ENCODE results near the gene SAFB. TPM values are rescaled to one million over a fixed set of nuclear protein-coding genes. Genes with fewer than 3 reads are reported as not detected.

Gene SAFB
- total RNA-seq, 4 donors from 2014 or later: 46.3 to 181 (median 63.7) TPM

DNA sequence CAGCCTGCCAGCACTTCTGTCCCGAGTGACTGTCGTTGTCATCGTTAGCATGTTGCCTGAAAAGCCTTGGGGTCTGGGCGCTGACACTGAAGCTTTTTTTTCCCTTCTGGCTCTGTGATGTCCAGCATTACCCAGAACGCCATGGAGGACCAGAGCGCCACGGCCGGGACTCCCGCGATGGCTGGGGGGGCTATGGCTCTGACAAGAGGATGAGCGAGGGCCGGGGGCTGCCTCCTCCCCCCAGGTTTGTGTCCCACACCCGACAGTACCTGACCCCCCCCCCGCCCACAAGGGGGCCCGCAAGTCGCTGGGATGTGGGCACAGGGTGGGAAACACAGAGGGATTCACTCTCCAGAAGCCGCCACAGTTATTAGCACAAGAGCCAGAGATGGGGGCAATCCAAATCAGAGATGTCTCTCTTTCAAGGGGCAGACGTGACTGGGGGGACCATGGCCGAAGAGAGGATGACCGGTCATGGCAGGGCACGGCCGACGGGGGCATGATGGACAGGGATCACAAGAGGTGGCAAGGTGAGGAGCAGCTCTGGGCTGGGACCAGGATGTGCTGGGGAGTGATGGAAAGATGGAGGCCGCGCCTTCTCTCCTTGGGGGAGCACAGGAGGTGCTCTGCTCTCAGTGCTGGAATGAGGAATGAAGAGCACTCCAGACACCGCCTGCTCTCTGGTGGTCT lies 44.2 kb downstream of the SAFB start:
- 90% methylated on average over 25 of the region's 26 CpGs for WGBS
- no peaks in the 10 kb centered on the region for H3K4me1 ChIP-seq
- no peak overlapping the region for H3K4me3 ChIP-seq
- TF ChIP-seq POLR2AphosphoS5 (IDR thresholded peaks at IDR 0.05) (no peak), EP300 (IDR thresholded peaks at IDR 0.05) (no peak), POLR2A (IDR thresholded peaks at IDR 0.05) (no peak)
- TF ChIP-seq, protein P1, sequence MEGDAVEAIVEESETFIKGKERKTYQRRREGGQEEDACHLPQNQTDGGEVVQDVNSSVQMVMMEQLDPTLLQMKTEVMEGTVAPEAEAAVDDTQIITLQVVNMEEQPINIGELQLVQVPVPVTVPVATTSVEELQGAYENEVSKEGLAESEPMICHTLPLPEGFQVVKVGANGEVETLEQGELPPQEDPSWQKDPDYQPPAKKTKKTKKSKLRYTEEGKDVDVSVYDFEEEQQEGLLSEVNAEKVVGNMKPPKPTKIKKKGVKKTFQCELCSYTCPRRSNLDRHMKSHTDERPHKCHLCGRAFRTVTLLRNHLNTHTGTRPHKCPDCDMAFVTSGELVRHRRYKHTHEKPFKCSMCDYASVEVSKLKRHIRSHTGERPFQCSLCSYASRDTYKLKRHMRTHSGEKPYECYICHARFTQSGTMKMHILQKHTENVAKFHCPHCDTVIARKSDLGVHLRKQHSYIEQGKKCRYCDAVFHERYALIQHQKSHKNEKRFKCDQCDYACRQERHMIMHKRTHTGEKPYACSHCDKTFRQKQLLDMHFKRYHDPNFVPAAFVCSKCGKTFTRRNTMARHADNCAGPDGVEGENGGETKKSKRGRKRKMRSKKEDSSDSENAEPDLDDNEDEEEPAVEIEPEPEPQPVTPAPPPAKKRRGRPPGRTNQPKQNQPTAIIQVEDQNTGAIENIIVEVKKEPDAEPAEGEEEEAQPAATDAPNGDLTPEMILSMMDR (IDR thresholded peaks at IDR 0.05): no peak
- H3K27ac ChIP-seq: no peak overlapping the region
- H3K9me3 ChIP-seq: no peaks in the 10 kb centered on the region
- no peak for DNase-seq (ENCODE audit: low spot score in 2 of 2)
- H3K27me3 ChIP-seq: no peaks in the 10 kb centered on the region
- peaks cover 86% of the 10 kb centered on the region for H3K36me3 ChIP-seq

DNA sequence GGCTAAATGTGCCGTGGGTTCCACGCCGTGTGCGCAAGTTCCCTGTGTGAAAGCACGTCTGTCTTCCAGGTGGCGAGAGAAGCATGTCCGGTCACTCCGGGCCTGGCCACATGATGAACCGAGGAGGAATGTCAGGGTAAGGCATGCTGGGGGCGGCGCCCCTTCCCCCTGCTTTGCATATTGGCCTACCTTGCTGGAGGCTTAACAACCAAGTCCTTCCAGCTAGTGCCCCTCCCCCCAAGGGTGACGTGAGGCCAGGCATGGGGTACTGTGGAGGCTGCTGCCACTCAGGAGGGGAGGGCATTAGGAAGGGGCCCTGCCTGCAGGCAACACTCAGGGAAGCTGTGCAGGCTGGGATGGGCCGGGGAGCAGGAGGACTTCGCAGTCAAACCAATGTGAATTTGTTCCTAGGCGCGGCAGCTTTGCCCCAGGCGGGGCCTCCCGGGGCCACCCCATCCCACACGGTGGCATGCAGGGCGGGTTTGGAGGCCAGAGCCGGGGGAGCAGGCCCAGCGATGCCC lies 44.9 kb downstream of the SAFB start:
- no peak overlapping the region for H3K27ac ChIP-seq
- H3K4me3 ChIP-seq: no peak overlapping the region
- peaks cover 80% of the 10 kb centered on the region for H3K36me3 ChIP-seq
- no peaks in the 10 kb centered on the region for H3K9me3 ChIP-seq
- TF ChIP-seq, protein P1 (IDR thresholded peaks at IDR 0.05): no peak
- no peaks in the 10 kb centered on the region for H3K27me3 ChIP-seq
- H3K4me1 ChIP-seq: no peaks in the 10 kb centered on the region
- 82% methylated on average over 16 of the region's 22 CpGs for WGBS
- no peak for DNase-seq (ENCODE audit: low spot score in 2 of 2)

- Histone ChIP-seq H3K4me1 (no peaks in the 10 kb centered on the region), H3K27me3 (no peaks in the 10 kb centered on the region), H3K27ac (no peak overlapping the region), H3K36me3 (peaks cover 66% of the 10 kb centered on the region), H3K9me3 (no peaks in the 10 kb centered on the region), H3K4me3 (no peak overlapping the region)
- TF ChIP-seq, protein P1 (IDR thresholded peaks at IDR 0.05): no peak
- TF ChIP-seq EP300 (IDR thresholded peaks at IDR 0.05) (no peak), POLR2AphosphoS5 (IDR thresholded peaks at IDR 0.05) (no peak), POLR2A (IDR thresholded peaks at IDR 0.05) (no peak)
- WGBS: 91% methylated on average over 10 of the region's 11 CpGs
- DNase-seq (ENCODE audit: low spot score in 2 of 2): no peak
Measured at GRCh38 chr19:5669212-5669611, 46.3 kb downstream of the SAFB start.

GRCh38 chr19:5671600-5671999 lies 48.7 kb downstream of the SAFB start:
- peaks cover 42% of the 10 kb centered on the region for H3K36me3 ChIP-seq
- no peak for DNase-seq (ENCODE audit: low spot score in 2 of 2)
- no peaks in the 10 kb centered on the region for H3K9me3 ChIP-seq
- no peak overlapping the region for H3K4me3 ChIP-seq
- H3K4me1 ChIP-seq: no peaks in the 10 kb centered on the region
- no peaks in the 10 kb centered on the region for H3K27me3 ChIP-seq
- H3K27ac ChIP-seq: no peak overlapping the region
- no CpG with 5 or more reads among the region's 7 CpGs for WGBS
- TF ChIP-seq POLR2A (IDR thresholded peaks at IDR 0.05) (no peak), EP300 (IDR thresholded peaks at IDR 0.05) (no peak), POLR2AphosphoS5 (IDR thresholded peaks at IDR 0.05) (no peak)
- TF ChIP-seq, protein P1 (IDR thresholded peaks at IDR 0.05): no peak

DNA sequence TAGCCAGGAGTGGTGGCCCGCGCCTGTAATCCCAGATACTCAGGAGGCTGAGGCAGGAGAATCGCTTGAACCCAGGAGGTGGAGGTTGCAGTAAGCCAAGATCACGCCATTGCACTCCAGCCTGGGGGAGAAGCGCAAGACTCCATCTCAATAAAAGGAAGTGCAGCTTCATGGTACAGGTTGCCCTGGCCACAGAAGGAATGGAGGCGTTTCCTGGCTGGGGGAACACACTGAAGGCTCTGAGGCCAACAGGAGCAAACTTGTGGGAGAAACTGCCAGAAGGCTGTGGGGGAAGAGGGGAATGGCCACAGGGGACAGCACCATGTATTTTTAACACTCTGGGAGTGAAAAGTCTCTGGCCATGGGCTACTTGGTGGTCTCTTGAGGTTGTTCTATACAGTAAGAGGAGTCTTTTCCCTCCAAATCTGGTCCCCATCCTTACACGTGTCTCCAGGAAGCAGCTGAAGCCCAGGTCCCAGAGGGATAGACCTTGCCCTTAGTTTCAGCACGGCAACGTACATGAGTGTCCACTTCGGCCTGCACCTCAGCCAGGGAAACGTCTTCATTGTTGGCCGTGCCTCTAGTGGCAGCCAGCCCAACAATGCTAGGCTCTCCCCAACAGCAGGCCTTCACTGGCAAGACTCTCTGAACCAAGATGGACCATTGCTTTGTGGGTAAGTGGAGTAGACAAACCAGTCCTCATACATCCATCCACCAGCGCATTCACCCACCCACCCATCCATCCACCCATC lies 50.0 kb downstream of the SAFB start:
- Histone ChIP-seq H3K4me3 (no peak overlapping the region), H3K27me3 (no peaks in the 10 kb centered on the region), H3K4me1 (no peaks in the 10 kb centered on the region), H3K36me3 (peaks cover 29% of the 10 kb centered on the region), H3K27ac (no peak overlapping the region), H3K9me3 (no peaks in the 10 kb centered on the region)
- no peak for TF ChIP-seq POLR2A (IDR thresholded peaks at IDR 0.05)
- no peak for TF ChIP-seq EP300 (IDR thresholded peaks at IDR 0.05)
- TF ChIP-seq, protein P1 (IDR thresholded peaks at IDR 0.05): no peak
- TF ChIP-seq POLR2AphosphoS5 (IDR thresholded peaks at IDR 0.05): no peak
- 86% methylated on average over 13 of the region's 13 CpGs for WGBS
- no peak for DNase-seq (ENCODE audit: low spot score in 2 of 2)
